ENCODE data around the gene ALDH3B1.

GRCh38 chr11:68044898-68045351 lies 34.8 kb downstream of the ALDH3B1 start:
- TF ChIP-seq EZH2 (IDR thresholded peaks at IDR 0.05; ENCODE audit: low read length), result no peak
- TF ChIP-seq, protein P1, sequence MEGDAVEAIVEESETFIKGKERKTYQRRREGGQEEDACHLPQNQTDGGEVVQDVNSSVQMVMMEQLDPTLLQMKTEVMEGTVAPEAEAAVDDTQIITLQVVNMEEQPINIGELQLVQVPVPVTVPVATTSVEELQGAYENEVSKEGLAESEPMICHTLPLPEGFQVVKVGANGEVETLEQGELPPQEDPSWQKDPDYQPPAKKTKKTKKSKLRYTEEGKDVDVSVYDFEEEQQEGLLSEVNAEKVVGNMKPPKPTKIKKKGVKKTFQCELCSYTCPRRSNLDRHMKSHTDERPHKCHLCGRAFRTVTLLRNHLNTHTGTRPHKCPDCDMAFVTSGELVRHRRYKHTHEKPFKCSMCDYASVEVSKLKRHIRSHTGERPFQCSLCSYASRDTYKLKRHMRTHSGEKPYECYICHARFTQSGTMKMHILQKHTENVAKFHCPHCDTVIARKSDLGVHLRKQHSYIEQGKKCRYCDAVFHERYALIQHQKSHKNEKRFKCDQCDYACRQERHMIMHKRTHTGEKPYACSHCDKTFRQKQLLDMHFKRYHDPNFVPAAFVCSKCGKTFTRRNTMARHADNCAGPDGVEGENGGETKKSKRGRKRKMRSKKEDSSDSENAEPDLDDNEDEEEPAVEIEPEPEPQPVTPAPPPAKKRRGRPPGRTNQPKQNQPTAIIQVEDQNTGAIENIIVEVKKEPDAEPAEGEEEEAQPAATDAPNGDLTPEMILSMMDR (optimal IDR thresholded peaks at IDR 0.05 in 1 of 3, IDR thresholded peaks at IDR 0.05 in 1 of 3, conservative IDR thresholded peaks at IDR 0.05 in 1 of 3; ENCODE audit: extremely low read depth in 1 of 3, insufficient read depth in 2 of 3, low read length in 3 of 3), result no peak
